HepG2 (cell line): ENCODE measurements around the gene NCOR2. TPM values are rescaled to one million over a fixed set of nuclear protein-coding genes. Genes with fewer than 3 reads are reported as not detected.

ENCODE experiments used
- ATF1 ChIP-seq: IDR thresholded peaks from 2 replicates; pipeline ENCODE4 v1.6.1; 2016; ENCODE audit warnings: mild to moderate bottlenecking, control low read depth
- ERF ChIP-seq: IDR thresholded peaks from 2 replicates; pipeline ENCODE4 v1.6.1; 2018; ENCODE audit warnings: missing biosample characterization, missing genetic modification reagents
- GATA4 ChIP-seq: sonication (generic); IDR thresholded peaks from 2 replicates; pipeline ENCODE4 v1.6.1; 2016; ENCODE audit warnings: antibody characterized with exemption, low read depth, borderline replicate concordance
- KLF12 ChIP-seq: sonication (generic); formaldehyde crosslinking; IDR thresholded peaks from 2 replicates; pipeline ENCODE4 v1.4.0; 2020; ENCODE audit warnings: missing genetic modification reagents, borderline replicate concordance
- KLF6 ChIP-seq: IDR thresholded peaks from 2 replicates; pipeline ENCODE4 v1.8.0; 2016; ENCODE audit warnings: missing biosample characterization, missing genetic modification reagents
- MXI1 ChIP-seq: IDR thresholded peaks from 3 replicates; pipeline ENCODE4 v1.6.1; 2012; ENCODE audit warnings: low read depth, low read length, inconsistent platforms, borderline replicate concordance
- NR2F2 ChIP-seq: IDR thresholded peaks from 2 replicates; pipeline ENCODE4 v1.6.1; 2012; ENCODE audit warnings: low read depth, inconsistent platforms, borderline replicate concordance
- NR2F6 ChIP-seq, 2 experiments: IDR thresholded peaks; 2 replicates each; pipeline ENCODE4 v1.6.1; 2016; ENCODE audit warnings: antibody characterized with exemption in 1 of 2, mild to moderate bottlenecking in 1 of 2
- TAF1 ChIP-seq: sonication (generic); formaldehyde crosslinking; IDR thresholded peaks from 2 replicates; pipeline ENCODE4 v1.4.0; 2020; ENCODE audit warnings: missing genetic modification reagents
- ZFP37 ChIP-seq: sonication (generic); formaldehyde crosslinking; IDR thresholded peaks from 2 replicates; pipeline ENCODE4 v1.4.0; 2020; ENCODE audit warnings: missing genetic modification reagents, borderline replicate concordance
- ZNF30 ChIP-seq: sonication (generic); formaldehyde crosslinking; IDR thresholded peaks from 2 replicates; pipeline ENCODE4 v1.5.0; 2020; ENCODE audit warnings: mild to moderate bottlenecking, missing genetic modification reagents
- ZNF558 ChIP-seq: sonication (generic); formaldehyde crosslinking; IDR thresholded peaks from 2 replicates; pipeline ENCODE4 v1.9.0; 2022; ENCODE audit warnings: mild to moderate bottlenecking, missing genetic modification reagents, borderline replicate concordance
- ZNF563 ChIP-seq: sonication (generic); formaldehyde crosslinking; IDR thresholded peaks from 2 replicates; pipeline ENCODE4 v1.8.0; 2022; ENCODE audit warnings: mild to moderate bottlenecking, moderate library complexity, missing genetic modification reagents
- ZNF616 ChIP-seq: sonication (generic); formaldehyde crosslinking; IDR thresholded peaks from 2 replicates; pipeline ENCODE4 v1.5.0; 2020; ENCODE audit warnings: low read depth, mild to moderate bottlenecking, missing genetic modification reagents
- ZNF7 ChIP-seq: IDR thresholded peaks from 2 replicates; pipeline ENCODE4 v1.6.1; 2016; ENCODE audit warnings: missing biosample characterization, missing genetic modification reagents
- polyA plus RNA-seq, 8 experiments: library from polyadenylated mRNA; depleted of rRNA in 3 of 8; stranded (reverse) in 7 of 8; unstranded in 1 of 8; fragments of >200 nt; fragmentation: Illumina TruSeq in 4 of 8; extraction: Trizol in 4 of 8; gene quantifications; 2 replicates each; pipeline versions ENCODE4 v1.2.1 to v1.2.3, GENCODE V29; 2011 to 2016; ENCODE audit warnings: low read depth in 4 of 8, missing spikeins in 1 of 8, mixed read lengths in 1 of 8; ENCODE audit not compliant: insufficient read depth in 1 of 8
- total RNA-seq, 5 experiments: library from RNA; depleted of rRNA; stranded (reverse); fragments of >200 nt; fragmentation: Illumina TruSeq; extraction: Trizol; gene quantifications; 2 replicates each; pipeline ENCODE4 v1.2.3, GENCODE V29; 2016; ENCODE audit warnings: low read depth in 1 of 5
- TF ChIP-seq, protein P1 (sequence below): sonication (generic); formaldehyde crosslinking; IDR thresholded peaks from 2 replicates; pipeline ENCODE4 v1.5.1; 2020; ENCODE audit warnings: missing genetic modification reagents, mild to moderate bottlenecking, borderline replicate concordance
- TF ChIP-seq, protein P2 (sequence below): IDR thresholded peaks from 2 replicates; pipeline ENCODE4 v1.4.0; 2020; ENCODE audit warnings: mild to moderate bottlenecking, missing genetic modification reagents
- TF ChIP-seq, protein P3 (sequence below): sonication (generic); formaldehyde crosslinking; IDR thresholded peaks from 2 replicates; pipeline ENCODE4 v1.8.1; 2023; ENCODE audit warnings: mild to moderate bottlenecking, inconsistent platforms, moderate library complexity, missing genetic modification reagents, borderline replicate concordance
- TF ChIP-seq, protein P4 (sequence below): sonication (generic); formaldehyde crosslinking; IDR thresholded peaks from 2 replicates; pipeline ENCODE4 v1.5.1; 2020; ENCODE audit warnings: missing genetic modification reagents, mild to moderate bottlenecking, borderline replicate concordance

NCOR2 gene
- total and polyA plus RNA-seq, 2 of the 13 experiments (the other 11 are each of a cell fraction or from before 2014, with no cell fraction given) = 4.5 to 5.7 TPM

DNA sequence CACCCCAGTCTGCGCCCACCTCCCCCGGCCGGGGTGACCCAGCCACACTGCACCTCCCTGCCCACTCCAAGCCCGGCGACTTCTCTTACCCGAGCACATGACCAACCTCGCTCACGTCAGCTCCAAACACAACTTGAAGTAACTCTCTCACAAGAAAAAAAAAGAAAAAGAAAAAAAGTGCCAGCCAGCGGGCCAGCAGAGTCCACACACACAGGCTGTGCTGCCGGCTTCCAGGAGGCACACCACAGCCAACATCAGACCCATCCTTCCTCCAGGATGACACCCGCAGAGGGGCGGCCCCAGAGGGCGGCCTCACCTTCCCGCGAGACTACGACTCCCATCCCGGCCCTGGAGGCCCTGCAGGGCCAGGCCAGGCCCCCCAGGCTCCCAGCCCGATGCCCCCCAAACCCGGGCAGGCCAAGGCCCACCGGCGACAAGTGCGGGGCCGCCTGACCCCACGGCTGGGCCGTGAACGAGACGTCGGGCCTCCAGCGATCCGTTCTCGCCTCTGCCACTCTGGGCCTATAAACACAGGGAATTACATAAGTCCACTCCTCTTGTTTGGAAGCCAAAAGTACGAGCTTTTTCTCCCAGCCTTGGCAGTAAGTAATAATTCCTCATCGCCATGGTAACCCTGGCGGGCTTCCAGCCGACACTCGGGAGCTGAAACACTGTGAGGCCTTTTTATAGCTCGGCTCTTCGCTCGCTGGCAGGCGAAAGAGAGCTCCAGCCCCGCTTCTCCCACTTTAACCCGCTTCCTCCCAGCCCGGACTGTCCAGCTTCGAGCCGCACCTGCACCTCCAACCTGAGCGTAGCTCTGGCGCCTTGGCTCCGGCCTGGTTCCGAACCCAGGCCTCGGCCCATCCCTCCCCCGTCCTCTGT, 49.1 kb downstream of the NCOR2 start (continued):
- TF ChIP-seq NR2F2 (no peak), ZNF616 (CRISPR knock-in tag) (no peak), ZFP37 (CRISPR knock-in tag) (peak; percentile 45; the same call in 1 of the 2 replicates), ZNF30 (CRISPR knock-in tag) (0 out of 2 replicates have a peak, but pooled peaks have one; percentile 42), ZNF7 (CRISPR knock-in tag) (no peak), ATF1 (CRISPR knock-in tag) (no peak), ZNF563 (CRISPR knock-in tag) (peak; percentile 41; the same call in 1 of the 2 replicates), NR2F6 (IDR thresholded peaks at IDR 0.05) (no peak), NR2F6 (CRISPR knock-in tag; IDR thresholded peaks at IDR 0.05) (no peak), ERF (0 out of 2 replicates have a peak, but pooled peaks have one; percentile 53), TAF1 (CRISPR knock-in tag) (peak; percentile 50), KLF12 (CRISPR knock-in tag) (peak; percentile 84), GATA4 (peak; percentile 31; the same call in 1 of the 2 replicates), KLF6 (CRISPR knock-in tag) (no peak), MXI1 (peak; percentile 63; the same call in 2 of the 3 replicates), ZNF558 (CRISPR knock-in tag) (0 out of 2 replicates have a peak, but pooled peaks have one; percentile 22)
- TF ChIP-seq, protein P1, sequence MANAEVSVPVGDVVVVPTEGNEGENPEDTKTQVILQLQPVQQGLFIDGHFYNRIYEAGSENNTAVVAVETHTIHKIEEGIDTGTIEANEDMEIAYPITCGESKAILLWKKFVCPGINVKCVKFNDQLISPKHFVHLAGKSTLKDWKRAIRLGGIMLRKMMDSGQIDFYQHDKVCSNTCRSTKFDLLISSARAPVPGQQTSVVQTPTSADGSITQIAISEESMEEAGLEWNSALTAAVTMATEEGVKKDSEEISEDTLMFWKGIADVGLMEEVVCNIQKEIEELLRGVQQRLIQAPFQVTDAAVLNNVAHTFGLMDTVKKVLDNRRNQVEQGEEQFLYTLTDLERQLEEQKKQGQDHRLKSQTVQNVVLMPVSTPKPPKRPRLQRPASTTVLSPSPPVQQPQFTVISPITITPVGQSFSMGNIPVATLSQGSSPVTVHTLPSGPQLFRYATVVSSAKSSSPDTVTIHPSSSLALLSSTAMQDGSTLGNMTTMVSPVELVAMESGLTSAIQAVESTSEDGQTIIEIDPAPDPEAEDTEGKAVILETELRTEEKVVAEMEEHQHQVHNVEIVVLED (CRISPR knock-in tag) = peak; percentile 39; the same call in 1 of the 2 replicates
- TF ChIP-seq, protein P2, sequence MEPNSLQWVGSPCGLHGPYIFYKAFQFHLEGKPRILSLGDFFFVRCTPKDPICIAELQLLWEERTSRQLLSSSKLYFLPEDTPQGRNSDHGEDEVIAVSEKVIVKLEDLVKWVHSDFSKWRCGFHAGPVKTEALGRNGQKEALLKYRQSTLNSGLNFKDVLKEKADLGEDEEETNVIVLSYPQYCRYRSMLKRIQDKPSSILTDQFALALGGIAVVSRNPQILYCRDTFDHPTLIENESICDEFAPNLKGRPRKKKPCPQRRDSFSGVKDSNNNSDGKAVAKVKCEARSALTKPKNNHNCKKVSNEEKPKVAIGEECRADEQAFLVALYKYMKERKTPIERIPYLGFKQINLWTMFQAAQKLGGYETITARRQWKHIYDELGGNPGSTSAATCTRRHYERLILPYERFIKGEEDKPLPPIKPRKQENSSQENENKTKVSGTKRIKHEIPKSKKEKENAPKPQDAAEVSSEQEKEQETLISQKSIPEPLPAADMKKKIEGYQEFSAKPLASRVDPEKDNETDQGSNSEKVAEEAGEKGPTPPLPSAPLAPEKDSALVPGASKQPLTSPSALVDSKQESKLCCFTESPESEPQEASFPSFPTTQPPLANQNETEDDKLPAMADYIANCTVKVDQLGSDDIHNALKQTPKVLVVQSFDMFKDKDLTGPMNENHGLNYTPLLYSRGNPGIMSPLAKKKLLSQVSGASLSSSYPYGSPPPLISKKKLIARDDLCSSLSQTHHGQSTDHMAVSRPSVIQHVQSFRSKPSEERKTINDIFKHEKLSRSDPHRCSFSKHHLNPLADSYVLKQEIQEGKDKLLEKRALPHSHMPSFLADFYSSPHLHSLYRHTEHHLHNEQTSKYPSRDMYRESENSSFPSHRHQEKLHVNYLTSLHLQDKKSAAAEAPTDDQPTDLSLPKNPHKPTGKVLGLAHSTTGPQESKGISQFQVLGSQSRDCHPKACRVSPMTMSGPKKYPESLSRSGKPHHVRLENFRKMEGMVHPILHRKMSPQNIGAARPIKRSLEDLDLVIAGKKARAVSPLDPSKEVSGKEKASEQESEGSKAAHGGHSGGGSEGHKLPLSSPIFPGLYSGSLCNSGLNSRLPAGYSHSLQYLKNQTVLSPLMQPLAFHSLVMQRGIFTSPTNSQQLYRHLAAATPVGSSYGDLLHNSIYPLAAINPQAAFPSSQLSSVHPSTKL (CRISPR knock-in tag) = peak; percentile 58
- TF ChIP-seq, protein P3, sequence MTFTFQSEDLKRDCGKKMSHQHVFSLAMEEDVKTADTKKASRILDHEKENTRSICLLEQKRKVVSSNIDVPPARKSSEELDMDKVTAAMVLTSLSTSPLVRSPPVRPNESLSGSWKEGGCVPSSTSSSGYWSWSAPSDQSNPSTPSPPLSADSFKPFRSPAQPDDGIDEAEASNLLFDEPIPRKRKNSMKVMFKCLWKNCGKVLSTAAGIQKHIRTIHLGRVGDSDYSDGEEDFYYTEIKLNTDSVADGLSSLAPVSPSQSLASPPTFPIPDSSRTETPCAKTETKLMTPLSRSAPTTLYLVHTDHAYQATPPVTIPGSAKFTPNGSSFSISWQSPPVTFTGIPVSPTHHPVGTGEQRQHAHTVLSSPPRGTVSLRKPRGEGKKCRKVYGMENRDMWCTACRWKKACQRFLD (CRISPR knock-in tag) = no peak
- TF ChIP-seq, protein P4, sequence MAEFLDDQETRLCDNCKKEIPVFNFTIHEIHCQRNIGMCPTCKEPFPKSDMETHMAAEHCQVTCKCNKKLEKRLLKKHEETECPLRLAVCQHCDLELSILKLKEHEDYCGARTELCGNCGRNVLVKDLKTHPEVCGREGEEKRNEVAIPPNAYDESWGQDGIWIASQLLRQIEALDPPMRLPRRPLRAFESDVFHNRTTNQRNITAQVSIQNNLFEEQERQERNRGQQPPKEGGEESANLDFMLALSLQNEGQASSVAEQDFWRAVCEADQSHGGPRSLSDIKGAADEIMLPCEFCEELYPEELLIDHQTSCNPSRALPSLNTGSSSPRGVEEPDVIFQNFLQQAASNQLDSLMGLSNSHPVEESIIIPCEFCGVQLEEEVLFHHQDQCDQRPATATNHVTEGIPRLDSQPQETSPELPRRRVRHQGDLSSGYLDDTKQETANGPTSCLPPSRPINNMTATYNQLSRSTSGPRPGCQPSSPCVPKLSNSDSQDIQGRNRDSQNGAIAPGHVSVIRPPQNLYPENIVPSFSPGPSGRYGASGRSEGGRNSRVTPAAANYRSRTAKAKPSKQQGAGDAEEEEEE (CRISPR knock-in tag) = 0 out of 2 replicates have a peak, but pooled peaks have one; percentile 1
